Neural cell (in vitro differentiated cells): ENCODE data around the gene PCDHGB6.

Experiments
- CTCF ChIP-seq: fragments of 450-650 bp; IDR thresholded peaks from 2 replicates; pipeline ENCODE4 v1.5.1; 2014; ENCODE audit warnings: antibody characterized with exemption, mild to moderate bottlenecking, moderate library complexity; ENCODE audit not compliant: poor library complexity, severe bottlenecking
- EP300 ChIP-seq: fragments of 450-650 bp; conservative IDR thresholded peaks from 2 replicates; pipeline ENCODE4 v1.6.1; 2014; ENCODE audit warnings: antibody characterized with exemption, mild to moderate bottlenecking, moderate library complexity; ENCODE audit not compliant: poor library complexity, severe bottlenecking
- EZH2 ChIP-seq: fragments of 200-600, 300-800 bp; shearing (Covaris generic), sonication (generic); IDR thresholded peaks from 2 replicates; pipeline ENCODE4 v1.6.1; 2014; ENCODE audit warnings: antibody characterized with exemption, low read length, borderline replicate concordance, mild to moderate bottlenecking; ENCODE audit not compliant: insufficient read depth, poor library complexity, severe bottlenecking
- POLR2AphosphoS5 ChIP-seq: IDR thresholded peaks from 2 replicates; pipeline ENCODE4 v1.6.1; 2012

DNA sequence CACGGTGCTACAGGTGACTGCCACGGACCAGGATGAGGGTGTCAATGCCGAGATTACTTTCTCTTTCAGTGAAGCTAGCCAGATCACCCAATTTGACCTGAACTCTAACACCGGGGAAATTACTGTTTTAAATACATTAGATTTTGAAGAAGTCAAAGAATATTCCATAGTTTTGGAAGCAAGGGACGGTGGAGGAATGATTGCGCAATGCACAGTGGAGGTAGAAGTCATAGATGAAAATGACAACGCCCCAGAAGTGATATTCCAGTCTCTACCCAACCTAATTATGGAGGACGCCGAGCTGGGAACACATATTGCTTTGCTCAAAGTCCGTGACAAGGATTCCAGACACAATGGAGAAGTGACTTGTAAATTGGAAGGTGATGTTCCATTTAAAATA is 19.2 kb upstream of the PCDHGB6 start:
- TF ChIP-seq EZH2, result no peak
- no peak for TF ChIP-seq CTCF
- no peak for TF ChIP-seq EP300
- no peak for TF ChIP-seq POLR2AphosphoS5
